HG02981 (cell line): Measurements from ENCODE around the gene MMEL1.

Source experiments
- ATAC-seq: cut with Tn5 transposase; IDR thresholded peaks from one replicate; pipeline ENCODE4 v1.9.1; 2021; ENCODE audit warnings: mild to moderate bottlenecking, moderate library complexity; ENCODE audit not compliant: unreplicated experiment

Gene MMEL1

DNA sequence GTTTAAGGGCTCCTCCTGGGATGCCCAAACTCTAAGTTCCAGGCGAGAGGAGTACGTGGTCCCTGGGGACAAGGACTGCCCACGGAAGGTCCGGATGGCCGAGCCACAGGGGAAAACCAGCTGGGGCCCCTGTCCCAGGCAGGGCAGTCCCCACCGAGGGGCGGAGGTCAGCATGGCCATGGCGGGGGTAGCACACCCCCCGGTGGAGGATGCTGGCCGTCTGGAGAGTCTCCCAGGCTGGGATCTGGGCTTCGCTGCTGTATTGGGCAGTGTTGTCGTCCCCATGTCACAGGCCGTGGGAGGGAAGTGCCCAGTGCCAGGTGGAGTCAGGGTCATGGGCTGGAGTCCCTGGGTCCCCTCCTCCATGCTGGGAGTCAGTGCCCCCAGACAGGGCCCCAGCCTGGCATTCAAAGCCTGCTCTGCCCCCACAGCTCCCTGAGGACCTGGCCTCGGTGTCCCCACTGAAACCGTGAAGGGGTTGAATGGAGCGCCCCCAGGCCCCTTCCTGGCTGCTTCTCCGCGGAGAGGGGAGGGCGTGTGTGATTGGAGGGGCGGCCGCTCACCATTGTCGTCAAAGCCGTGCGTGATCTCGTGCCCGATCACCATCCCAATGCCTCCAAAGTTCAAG is 39.5 kb downstream of the MMEL1 start:
- ATAC-seq, result no peak

- no peak for ATAC-seq
Observed at GRCh38 chr1:2592672-2593071, 40.1 kb downstream of the MMEL1 start.

DNA sequence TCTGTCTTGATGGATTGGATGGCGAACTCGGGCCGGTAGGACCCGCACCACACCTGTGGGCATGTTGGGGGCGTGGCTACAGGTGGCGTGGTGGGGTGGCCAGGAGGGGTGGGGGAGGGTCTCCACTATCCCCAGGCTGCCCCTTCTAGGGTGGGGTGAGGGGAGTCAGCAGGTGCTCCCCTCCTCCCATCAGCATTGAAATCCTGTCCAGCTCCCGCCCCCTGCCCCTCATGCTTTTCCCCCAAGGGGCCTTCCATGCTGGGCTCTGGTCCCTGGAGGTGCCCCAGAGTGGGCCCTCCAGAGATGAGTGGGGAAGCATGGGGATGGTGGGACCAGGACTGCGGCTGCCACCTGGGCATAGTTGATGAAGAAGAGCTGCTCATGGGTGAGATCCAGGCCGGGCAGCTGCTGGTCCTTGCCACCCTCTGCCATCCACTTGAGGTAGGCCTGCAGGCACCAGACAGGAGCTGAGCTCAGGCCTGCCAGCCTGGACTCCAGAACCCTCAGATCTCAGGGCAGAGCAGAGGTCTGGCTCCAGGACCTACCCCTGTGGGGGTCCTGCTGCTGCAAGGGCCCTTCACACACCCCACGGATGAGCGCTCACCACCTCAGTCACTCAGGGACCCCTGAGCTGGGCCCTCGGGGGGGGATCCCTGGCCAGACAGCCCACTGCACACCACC is 41.1 kb downstream of the MMEL1 start:
- ATAC-seq, result no peak

- no peak for ATAC-seq
Observed at GRCh38 chr1:2591233-2591580, 41.6 kb downstream of the MMEL1 start.

DNA sequence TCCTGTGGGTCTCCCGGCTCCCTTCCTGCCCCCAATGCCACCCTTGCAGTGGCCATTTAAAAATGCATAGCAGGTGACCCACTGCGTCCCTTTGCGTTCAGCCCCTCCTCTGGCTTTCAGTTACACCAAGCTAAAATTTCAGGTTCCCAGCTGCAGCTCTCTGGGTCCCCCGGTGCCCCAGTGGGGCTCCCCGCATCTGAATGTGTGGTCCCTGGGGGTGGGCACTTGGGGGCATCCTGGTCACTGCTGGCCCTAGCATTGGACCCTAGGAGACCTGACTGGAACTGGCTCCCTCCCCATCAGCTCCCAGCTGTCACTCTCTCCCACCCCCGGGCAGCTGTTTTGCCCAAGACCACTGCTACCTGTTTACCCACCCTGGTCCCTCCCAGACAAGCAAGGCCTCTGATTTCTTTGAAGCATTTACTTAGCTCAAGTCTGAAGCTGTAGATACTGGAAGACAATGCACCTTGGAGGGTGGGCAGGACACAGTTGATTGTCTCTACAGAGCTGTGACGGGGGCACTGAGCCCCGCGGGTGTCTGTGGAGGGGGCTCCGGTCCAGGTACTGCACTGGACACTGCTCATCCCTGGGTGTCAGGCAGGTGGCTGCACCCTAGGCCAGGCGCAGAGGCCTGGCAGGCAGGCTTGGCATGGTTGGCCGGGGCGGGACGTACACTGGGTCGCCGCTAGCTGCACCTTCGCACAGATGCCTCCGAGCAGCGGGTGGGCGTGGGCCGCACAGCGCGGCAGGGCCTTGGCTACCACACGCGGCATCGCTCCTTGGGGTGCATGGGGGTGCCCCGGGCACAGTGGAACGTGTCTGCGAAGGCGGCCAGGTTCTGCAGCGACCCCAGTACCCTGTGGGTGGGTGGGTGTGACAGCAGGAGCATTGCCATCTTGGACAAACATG is 42.3 kb downstream of the MMEL1 start:
- no peak for ATAC-seq

GRCh38 chr1:2589431-2590232 is 43.2 kb downstream of the MMEL1 start:
- no peak for ATAC-seq

GRCh38 chr1:2588661-2589430 is 44.0 kb downstream of the MMEL1 start:
- ATAC-seq, result no peak

DNA sequence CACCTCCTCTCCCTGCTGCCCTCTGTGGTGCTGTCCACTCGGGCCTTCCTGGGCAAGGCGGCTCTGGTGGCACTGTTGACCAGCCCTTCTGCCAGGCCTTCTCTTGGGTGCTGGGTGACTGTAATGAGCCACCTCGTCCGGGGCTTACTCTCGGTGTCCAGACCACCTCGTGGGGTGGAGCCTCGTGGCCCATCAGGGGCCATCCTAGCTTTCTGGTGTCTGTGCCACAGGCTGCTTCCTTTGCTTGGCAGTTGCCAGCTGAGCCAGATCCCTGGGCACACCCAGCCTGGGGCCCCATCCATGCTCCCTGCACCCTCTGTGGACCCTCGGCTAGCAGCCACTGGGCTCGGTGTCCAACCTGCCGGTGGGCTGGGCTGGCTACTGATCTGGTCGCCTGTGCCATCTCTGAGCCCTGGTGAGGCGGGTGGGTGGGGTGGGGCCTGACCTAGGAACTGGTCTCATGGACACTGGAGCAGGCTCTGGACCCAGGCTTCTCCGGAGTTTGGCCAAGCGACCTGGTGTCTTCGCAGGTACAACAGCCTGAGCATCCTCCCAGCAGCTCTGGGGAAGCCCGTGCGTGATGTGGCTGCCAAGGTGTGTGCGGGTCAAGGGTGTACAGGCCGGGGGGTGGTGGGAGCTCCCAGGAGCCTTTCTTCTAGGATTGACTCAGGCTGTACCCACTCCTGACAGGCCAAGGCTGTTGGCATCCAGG is 44.8 kb downstream of the MMEL1 start:
- no peak for ATAC-seq

DNA sequence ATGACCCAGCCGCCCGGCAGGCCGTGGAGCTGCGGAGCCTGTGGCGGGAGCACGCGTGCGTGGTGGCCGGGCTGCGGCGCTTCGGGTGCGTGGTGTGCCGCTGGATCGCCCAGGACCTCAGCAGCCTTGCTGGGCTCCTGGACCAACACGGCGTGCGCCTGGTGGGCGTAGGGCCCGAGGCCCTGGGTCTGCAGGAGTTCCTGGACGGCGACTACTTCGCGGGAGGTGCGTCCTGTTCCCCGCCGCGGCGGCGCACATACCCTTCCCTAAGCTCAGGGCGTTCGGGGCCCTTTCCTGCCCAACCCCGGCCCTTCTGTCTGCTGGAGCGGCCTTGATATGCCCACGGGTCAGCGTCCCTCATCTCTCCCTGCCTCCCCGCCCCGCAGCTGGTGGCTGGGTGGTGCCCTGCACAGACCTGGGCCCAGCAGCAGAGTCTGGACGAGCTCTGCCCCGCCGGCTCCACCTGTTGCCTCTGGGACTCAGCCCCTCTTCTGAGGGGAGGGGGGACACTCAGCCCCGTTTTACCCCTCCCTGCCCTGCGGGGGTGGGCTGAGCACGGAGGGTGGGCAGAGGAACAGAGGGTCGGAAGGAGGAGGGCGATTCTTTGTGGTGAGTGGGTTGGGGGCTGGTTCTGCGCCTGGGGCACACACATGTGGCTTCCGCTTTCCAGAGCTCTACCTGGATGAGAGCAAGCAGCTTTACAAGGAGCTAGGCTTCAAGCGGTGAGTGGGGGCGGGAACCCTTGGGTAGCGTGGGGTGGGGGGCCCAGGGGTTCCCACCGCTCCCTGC is 45.6 kb downstream of the MMEL1 start:
- ATAC-seq, result no peak

GRCh38 chr1:2586154-2587070 is 46.4 kb downstream of the MMEL1 start, which contains the start of gene PRXL2B:
Gene PRXL2B (plus strand): TSS chr1:2586777. CDS start chr1:2586886, 109 bp downstream.
- peak; percentile 55 for ATAC-seq

DNA sequence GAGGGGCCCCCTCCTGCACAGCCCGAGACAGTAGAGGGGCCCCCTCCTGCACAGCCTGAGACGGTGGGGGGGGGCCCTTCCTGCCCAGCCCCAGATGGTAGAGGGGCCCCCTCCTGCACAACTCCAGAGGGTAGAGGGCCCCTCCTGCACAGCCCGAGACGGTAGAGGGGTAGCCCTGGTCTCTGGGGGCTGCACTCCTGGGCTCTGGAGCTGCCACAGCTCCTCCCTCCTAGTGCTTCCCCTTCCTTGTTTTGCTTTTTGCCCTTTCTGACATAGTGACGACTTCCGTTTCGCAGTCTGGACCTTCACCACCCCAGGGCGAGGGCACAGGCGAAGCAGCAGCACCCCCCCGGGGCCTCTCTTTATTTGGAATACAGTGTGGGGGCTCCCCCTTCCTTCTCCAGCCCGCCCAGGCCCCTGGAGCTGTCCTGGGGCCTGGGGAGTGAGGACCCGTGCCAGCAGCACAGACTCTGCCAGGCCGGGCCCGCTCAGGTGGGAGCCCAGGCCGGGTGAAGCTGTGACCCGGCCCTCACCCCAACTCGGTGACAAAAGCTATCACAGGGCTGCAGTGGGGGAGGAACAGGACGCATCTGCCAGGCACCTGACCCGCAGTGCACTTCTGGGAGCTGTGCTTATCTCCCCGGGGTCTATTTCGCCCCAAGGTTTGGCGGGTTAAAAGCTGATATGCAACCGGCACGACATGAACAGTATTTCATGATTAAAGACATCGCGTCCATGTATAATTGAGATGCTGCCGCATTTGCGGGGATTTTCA is 47.3 kb downstream of the MMEL1 start:
- peak; percentile 37 for ATAC-seq

DNA sequence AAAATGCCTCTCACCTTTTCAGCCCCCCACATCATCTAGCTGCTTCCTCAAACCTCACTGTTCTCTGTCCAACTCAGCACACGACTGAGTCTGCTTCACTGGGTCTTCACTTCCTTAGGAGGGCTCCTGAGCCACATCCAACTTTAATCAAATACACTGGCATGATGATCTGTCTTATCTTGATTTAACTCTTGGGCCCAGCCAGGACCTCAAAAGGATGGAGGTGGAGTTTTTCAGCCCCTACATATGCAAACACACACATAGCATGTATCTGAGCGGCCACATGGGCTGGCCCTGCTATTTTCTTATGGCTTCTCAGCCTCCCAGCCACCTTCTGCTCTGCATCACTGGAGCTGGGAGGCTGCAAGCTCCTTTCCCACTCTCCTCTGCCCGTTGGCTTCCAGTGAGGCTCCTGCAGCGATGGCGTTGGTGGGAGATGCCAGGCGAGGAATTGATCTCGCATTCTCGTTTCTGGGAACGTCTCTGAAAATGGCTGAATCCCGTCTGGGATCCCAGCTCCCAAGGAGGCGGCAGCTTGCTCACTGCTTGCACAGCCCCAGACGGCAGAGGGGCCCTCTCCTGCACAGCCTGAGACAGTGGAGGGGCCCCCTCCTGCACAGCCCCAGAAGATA is 48.0 kb downstream of the MMEL1 start:
- ATAC-seq, result no peak

- ATAC-seq, result no peak
Observed at GRCh38 chr1:2583871-2584351, 48.9 kb downstream of the MMEL1 start.

GRCh38 chr1:2583331-2583791 is 49.5 kb downstream of the MMEL1 start:
- no peak for ATAC-seq

GRCh38 chr1:2582391-2582790 is 50.4 kb downstream of the MMEL1 start:
- no peak for ATAC-seq

- no peak for ATAC-seq
Observed at GRCh38 chr1:2580691-2581090, 52.1 kb downstream of the MMEL1 start.
